NK-92 treated with Interleukin-12 subunit alpha and Interleukin-12 subunit beta, amount 100 ng/mL, for 24 hours (cell line): ENCODE results near the gene P2RX7.
"Not testable (repeated sequence)": the region's sequence is repeated elsewhere in the genome, so short reads cannot be mapped to it uniquely, and the experiment has no call there.

ENCODE experiments used
- DNase-seq: peaks from one replicate; lab custom pipeline; 2025; lab: John Stamatoyannopoulos, UW

P2RX7 gene

DNA sequence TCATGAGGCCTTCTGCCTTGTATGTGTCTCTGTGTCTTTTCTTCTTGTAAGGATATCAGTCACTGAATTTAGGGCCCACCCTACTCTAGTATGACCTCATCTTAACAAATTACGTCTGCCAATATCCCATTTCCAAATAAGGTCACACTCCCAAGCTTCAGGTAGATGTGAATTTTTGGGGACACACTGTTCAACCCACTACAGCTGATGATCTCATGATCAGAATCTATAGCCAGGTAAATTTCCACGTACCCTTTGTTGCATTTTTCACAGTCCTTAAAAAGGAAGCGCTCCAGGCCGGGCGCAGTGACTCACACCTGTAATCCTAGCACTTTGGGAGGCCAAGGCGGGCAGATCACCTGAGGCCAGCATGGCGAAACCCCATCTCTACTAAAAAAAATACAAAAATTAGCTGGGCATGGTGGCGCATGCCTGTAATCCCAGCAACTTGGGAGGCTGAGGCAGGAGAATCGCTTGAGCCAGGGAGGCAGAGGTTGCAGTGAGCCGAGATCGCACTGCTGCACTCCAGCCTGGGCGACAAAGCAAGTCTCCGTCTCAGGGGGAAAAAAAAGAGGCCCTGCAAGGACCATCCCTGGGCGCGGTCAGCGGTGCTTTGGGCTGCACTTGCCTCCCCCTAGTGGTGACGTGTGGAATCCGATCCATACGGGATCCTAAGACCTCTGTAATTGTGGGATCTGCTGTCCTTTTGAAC, 97.3 kb downstream of the P2RX7 start:
- DNase-seq = not testable (repeated sequence)

DNA sequence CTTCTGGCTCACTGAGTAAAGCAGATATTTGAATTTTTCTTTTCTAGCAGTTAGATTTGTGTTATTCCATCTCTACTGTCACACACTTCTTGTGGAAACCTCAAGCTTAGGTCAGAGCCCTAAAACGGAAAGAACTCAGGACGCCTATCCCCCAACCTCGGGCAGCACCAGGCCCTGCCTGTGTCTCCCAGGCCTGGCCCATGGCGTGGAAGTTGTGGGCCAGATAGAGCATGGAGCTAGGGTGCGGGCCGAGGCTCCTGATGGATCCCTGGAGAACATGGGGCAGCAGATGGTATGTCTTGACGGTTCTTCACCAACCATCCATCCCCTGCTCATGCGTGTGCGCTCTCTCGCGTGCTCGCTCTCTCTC, 97.8 kb downstream of the P2RX7 start:
- no peak for DNase-seq

DNA sequence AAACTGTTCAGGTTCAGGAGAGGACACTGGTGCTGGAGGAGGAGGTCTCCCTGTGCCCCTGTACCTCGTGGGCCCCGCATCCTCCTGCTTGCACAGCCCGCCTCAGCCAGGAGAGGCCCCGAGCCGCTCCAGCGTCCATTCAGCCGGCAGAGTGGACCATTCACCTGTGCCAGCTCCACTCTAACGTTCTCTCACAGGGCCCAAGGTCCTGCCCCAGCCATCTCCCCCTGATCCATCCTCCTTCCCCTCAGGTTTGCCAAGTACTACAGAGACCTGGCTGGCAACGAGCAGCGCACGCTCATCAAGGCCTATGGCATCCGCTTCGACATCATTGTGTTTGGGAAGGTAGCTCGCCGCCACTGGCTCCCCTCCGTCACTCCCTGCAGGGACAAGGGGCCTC, 99.5 kb downstream of the P2RX7 start:
- no peak for DNase-seq

DNA sequence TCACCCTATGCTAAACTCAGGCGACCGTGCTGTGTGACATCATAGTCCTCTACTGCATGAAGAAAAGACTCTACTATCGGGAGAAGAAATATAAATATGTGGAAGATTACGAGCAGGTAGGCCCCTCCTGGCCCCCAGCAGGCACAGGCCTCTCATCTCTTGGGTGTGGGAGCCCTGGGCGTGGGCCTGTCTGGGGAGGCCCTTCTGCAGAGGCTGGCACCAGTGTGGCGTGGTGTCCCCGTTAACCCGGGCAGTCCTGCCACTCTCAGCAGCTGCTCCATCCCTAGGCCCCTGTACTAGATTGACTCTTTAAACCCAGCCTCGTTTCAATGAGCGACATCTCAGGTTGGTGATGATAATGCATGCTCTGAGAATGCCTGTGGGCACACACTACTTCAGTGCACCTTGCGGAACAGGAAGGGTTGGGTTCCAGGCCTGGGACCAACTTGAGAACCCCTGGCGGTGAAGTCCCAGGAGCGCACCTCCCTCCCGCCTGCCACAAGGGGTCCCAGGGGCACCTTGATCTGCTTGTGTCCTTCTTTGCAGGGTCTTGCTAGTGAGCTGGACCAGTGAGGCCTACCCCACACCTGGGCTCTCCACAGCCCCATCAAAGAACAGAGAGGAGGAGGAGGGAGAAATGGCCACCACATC, 100.4 kb downstream of the P2RX7 start:
- no peak for DNase-seq

DNA sequence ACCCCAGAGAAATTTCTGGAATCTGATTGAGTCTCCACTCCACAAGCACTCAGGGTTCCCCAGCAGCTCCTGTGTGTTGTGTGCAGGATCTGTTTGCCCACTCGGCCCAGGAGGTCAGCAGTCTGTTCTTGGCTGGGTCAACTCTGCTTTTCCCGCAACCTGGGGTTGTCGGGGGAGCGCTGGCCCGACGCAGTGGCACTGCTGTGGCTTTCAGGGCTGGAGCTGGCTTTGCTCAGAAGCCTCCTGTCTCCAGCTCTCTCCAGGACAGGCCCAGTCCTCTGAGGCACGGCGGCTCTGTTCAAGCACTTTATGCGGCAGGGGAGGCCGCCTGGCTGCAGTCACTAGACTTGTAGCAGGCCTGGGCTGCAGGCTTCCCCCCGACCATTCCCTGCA, 100.9 kb downstream of the P2RX7 start:
- DNase-seq = no peak

DNA sequence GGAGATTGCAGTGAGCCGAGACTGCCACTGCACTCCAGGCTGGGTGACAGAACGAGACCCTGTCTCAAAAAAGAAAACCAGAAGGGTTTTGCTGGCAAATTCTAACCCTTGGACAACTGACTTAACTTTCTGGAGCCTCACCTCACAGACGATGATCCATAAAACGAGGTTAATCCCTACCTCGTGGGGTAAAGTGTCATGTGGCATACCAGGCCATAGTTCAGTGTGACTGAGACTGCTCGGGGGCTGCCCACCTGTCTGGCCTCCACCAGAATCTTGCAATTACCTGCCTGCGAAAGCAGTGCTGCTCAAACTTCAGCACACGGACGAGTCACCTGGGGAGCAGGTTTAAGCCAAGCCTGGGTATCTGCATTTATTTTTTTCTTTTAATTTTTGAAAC, 104.1 kb downstream of the P2RX7 start:
- no peak for DNase-seq

DNA sequence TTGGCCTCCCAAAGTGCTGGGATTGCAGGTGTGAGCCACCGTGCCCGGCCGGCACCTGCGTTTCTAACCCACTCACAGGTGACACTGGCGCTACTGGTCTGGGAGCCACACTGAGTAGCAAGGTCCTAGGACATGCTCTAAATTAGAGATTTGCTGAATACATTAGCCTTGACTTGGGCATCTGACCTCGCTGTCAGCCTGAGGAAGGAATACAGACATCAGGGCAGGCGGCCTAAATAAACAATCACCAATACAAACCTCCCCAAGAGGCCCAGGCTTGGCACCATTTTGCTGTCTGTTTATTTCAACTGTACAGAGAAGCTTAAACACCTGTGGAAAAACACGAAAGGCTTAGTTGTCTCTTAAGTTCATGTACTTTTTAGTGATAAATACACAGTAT, 104.7 kb downstream of the P2RX7 start:
- DNase-seq = no peak
